Loucy (cell line): ENCODE results near the gene SLC50A1.

Experiments used
- H2AFZ ChIP-seq: fragments of 200-600 bp; sonication (generic); 2 replicates; pipeline ENCODE4 v1.6.0; 2016; ENCODE audit warnings: antibody characterized with exemption, mild to moderate bottlenecking, low read length, moderate library complexity
- H3F3A ChIP-seq: fragments of 200-600 bp; 2 replicates; pipeline ENCODE4 v1.6.0; 2016; ENCODE audit warnings: antibody characterized with exemption, low read depth, mild to moderate bottlenecking
- H3K27me3 ChIP-seq: fragments of 200-600 bp; sonication (generic); 2 replicates; pipeline ENCODE4 v1.6.1; 2014; ENCODE audit warnings: low read length, mild to moderate bottlenecking; ENCODE audit not compliant: insufficient read depth, poor library complexity, severe bottlenecking
- H3K36me3 ChIP-seq: fragments of 200-600 bp; sonication (generic); 2 replicates; pipeline ENCODE4 v1.6.1; 2016; ENCODE audit warnings: low read length; ENCODE audit not compliant: insufficient read depth
- H3K4me1 ChIP-seq: fragments of 200-600 bp; sonication (generic); 2 replicates; pipeline ENCODE4 v1.5.1; 2014; ENCODE audit warnings: low read length, mild to moderate bottlenecking; ENCODE audit not compliant: insufficient read depth, poor library complexity, severe bottlenecking
- H3K4me2 ChIP-seq: fragments of 200-600 bp; sonication (generic); 2 replicates; pipeline ENCODE4 v1.6.0; 2014; ENCODE audit warnings: antibody characterized with exemption, low read length, low read depth, mild to moderate bottlenecking; ENCODE audit not compliant: poor library complexity, severe bottlenecking
- H3K4me3 ChIP-seq: fragments of 200-600 bp; sonication (generic); 2 replicates; pipeline ENCODE4 v1.5.1; 2014; ENCODE audit warnings: low read length, mild to moderate bottlenecking, mixed read lengths; ENCODE audit not compliant: poor library complexity, severe bottlenecking
- H3K79me2 ChIP-seq: fragments of 200-600 bp; sonication (generic); 2 replicates; pipeline ENCODE4 v1.6.1; 2014; ENCODE audit warnings: low read length; ENCODE audit not compliant: insufficient read depth
- H3K9ac ChIP-seq: fragments of 200-600 bp; sonication (generic); 2 replicates; pipeline ENCODE4 v1.6.0; 2014; ENCODE audit warnings: mild to moderate bottlenecking, low read depth, low read length, moderate library complexity; ENCODE audit not compliant: poor library complexity, severe bottlenecking
- H3K9me2 ChIP-seq: fragments of 200-600 bp; sonication (generic); replicated peaks from 2 replicates; pipeline ENCODE4 v1.6.1; 2016; ENCODE audit warnings: low read depth, low read length, mixed read lengths
- H3K9me3 ChIP-seq: fragments of 200-600 bp; sonication (generic); 2 replicates; pipeline ENCODE4 v1.6.1; 2014; ENCODE audit warnings: mild to moderate bottlenecking, antibody characterized with exemption, low read length, low read depth; ENCODE audit not compliant: insufficient read depth
- H4K20me1 ChIP-seq: fragments of 200-600 bp; sonication (generic); 2 replicates; pipeline ENCODE4 v1.6.0; 2014; ENCODE audit warnings: antibody characterized with exemption, low read length, mild to moderate bottlenecking; ENCODE audit not compliant: insufficient read depth, poor library complexity, severe bottlenecking
- CTCF ChIP-seq: fragments of 200-600 bp; sonication (generic); conservative IDR thresholded peaks from 2 replicates; pipeline ENCODE4 v1.5.1; 2014; ENCODE audit warnings: mild to moderate bottlenecking, antibody characterized with exemption, low read length
- EZH2phosphoT487 ChIP-seq: fragments of 200-600 bp; IDR thresholded peaks from 2 replicates; pipeline ENCODE4 v1.6.1; 2018; ENCODE audit warnings: antibody characterized with exemption, mild to moderate bottlenecking, moderate library complexity, borderline replicate concordance

Gene SLC50A1

GRCh38 chr1:155104605-155105534 is 30.8 kb upstream of the SLC50A1 start:
- H3K9ac ChIP-seq: no peak overlapping the region
- no peaks in the 10 kb centered on the region for H3F3A ChIP-seq
- H3K79me2 ChIP-seq: no peaks in the 10 kb centered on the region
- no peak overlapping the region for H3K4me2 ChIP-seq
- H4K20me1 ChIP-seq: no peaks in the 10 kb centered on the region
- no peak overlapping the region for H3K4me3 ChIP-seq
- no peaks in the 10 kb centered on the region for H3K4me1 ChIP-seq
- H3K27me3 ChIP-seq: no peaks in the 10 kb centered on the region
- no peaks in the 10 kb centered on the region for H3K9me3 ChIP-seq
- H3K9me2 ChIP-seq: no peaks in the 10 kb centered on the region
- H2AFZ ChIP-seq: no peak overlapping the region
- TF ChIP-seq CTCF (no peak), EZH2phosphoT487 (no peak)
- H3K36me3 ChIP-seq: no peaks in the 10 kb centered on the region

- TF ChIP-seq EZH2phosphoT487 (no peak), CTCF (no peak)
- Histone ChIP-seq H3K79me2 (no peaks in the 10 kb centered on the region), H3K9me2 (no peaks in the 10 kb centered on the region), H3K9ac (no peak overlapping the region), H3K4me1 (peaks cover 1% of the 10 kb centered on the region), H3F3A (no peaks in the 10 kb centered on the region), H3K4me2 (no peak overlapping the region), H3K9me3 (no peaks in the 10 kb centered on the region), H3K27me3 (no peaks in the 10 kb centered on the region), H2AFZ (no peak overlapping the region), H3K4me3 (no peak overlapping the region), H4K20me1 (no peaks in the 10 kb centered on the region), H3K36me3 (no peaks in the 10 kb centered on the region)
Observed at GRCh38 chr1:155105604-155106011, 30.0 kb upstream of the SLC50A1 start.

GRCh38 chr1:155106862-155107261 is 28.8 kb upstream of the SLC50A1 start:
- no peaks in the 10 kb centered on the region for H3K27me3 ChIP-seq
- no peaks in the 10 kb centered on the region for H3F3A ChIP-seq
- no peak overlapping the region for H3K4me3 ChIP-seq
- no peaks in the 10 kb centered on the region for H4K20me1 ChIP-seq
- peaks cover 6% of the 10 kb centered on the region for H3K4me1 ChIP-seq
- H3K79me2 ChIP-seq: no peaks in the 10 kb centered on the region
- no peak overlapping the region for H3K9ac ChIP-seq
- TF ChIP-seq CTCF: no peak
- no peak for TF ChIP-seq EZH2phosphoT487
- H3K9me3 ChIP-seq: no peaks in the 10 kb centered on the region
- H3K9me2 ChIP-seq: no peaks in the 10 kb centered on the region
- H3K36me3 ChIP-seq: no peaks in the 10 kb centered on the region
- no peak overlapping the region for H3K4me2 ChIP-seq
- no peak overlapping the region for H2AFZ ChIP-seq
